ENCODE measurements around the gene SPATS1.
"Not testable (repeated sequence)": the region's sequence is repeated elsewhere in the genome, so short reads cannot be mapped to it uniquely, and the experiment has no call there.

SPATS1 gene

DNA sequence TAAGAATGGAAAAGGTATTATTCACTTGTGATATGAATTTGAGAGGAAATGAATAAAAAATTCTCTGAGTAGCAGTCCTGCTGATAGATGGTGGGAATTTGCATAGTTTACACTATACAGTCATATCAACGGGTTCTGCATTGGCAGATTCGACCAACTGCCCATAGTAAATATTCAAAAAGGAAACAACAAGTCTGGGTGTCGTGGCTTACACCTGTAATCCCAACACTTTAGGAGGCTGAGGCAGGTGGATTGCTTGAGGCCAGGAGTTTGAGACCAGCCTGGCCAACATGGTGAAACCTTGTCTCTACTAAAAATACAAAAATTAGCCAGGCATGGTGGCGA is 8.2 kb downstream of the SPATS1 start:
- H3K36me3 ChIP-seq (ENCODE audit: insufficient read depth, low read length); H3K4me3 ChIP-seq (ENCODE audit: low read length); H3K9ac ChIP-seq (ENCODE audit: low read depth, low read length); H3K9me3 ChIP-seq (replicated peaks; ENCODE audit: low read length); H3K4me1 ChIP-seq (ENCODE audit: control insufficient read depth, insufficient read depth, low read length); H3K4me2 ChIP-seq (ENCODE audit: low read length): not testable (repeated sequence)
- H3K27me3 ChIP-seq (ENCODE audit: control insufficient read depth, insufficient read depth, low read length): peaks cover 16% of the 10 kb centered on the region

DNA sequence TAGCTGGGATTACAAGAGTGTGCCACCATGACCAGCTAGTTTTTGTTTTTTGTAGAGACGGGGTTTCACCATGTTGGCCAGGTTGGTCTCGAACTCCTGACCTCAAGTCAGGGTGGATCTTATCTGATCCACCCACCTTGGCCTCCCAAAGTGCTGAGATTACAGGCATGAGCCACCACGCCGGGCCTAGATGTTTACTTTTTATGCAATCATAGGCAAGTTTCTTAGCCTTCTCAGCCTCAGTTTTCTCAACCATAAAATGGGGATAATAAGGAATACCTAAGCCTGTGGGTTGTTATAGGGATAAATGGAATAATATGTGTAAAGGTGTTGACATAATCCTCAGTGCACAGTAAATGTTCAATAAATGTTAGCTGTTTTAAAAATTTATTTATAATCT is 9.8 kb downstream of the SPATS1 start:
- no peaks in the 10 kb centered on the region for H3K4me1 ChIP-seq (ENCODE audit: control insufficient read depth, insufficient read depth, low read length)
- no peak overlapping the region for H3K4me2 ChIP-seq (ENCODE audit: low read length)
- H3K36me3 ChIP-seq (ENCODE audit: insufficient read depth, low read length): no peaks in the 10 kb centered on the region
- no peaks in the 10 kb centered on the region for H3K9me3 ChIP-seq (replicated peaks; ENCODE audit: low read length)
- peaks cover 28% of the 10 kb centered on the region for H3K27me3 ChIP-seq (ENCODE audit: control insufficient read depth, insufficient read depth, low read length)
- no peak overlapping the region for H3K4me3 ChIP-seq (ENCODE audit: low read length)
- H3K9ac ChIP-seq (ENCODE audit: low read depth, low read length): no peak overlapping the region

DNA sequence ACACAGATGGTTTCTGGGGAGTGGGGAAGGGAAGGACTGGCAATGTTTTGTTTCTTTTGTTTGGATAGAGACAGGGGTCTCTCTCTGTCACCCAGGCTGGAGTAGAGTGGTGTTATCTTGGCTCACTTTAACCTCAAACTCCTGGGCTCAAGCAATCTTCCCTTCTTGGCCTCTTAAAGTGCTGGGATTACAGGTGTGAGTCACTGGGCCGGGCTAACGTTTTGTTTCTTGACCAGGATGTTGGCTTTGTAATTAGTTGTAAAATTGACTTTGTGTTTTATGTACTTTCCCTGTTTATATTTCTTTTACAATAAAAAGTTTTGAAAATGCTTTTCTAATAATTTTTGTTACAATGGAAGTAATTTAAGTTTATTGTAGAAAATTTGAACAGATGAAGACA is 10.9 kb downstream of the SPATS1 start:
- Histone ChIP-seq H3K4me3 (ENCODE audit: low read length) (no peak overlapping the region), H3K9ac (ENCODE audit: low read depth, low read length) (no peak overlapping the region), H3K36me3 (ENCODE audit: insufficient read depth, low read length) (no peaks in the 10 kb centered on the region), H3K4me2 (ENCODE audit: low read length) (no peak overlapping the region), H3K9me3 (replicated peaks; ENCODE audit: low read length) (no peaks in the 10 kb centered on the region), H3K27me3 (ENCODE audit: control insufficient read depth, insufficient read depth, low read length) (peaks cover 38% of the 10 kb centered on the region), H3K4me1 (ENCODE audit: control insufficient read depth, insufficient read depth, low read length) (no peaks in the 10 kb centered on the region)

DNA sequence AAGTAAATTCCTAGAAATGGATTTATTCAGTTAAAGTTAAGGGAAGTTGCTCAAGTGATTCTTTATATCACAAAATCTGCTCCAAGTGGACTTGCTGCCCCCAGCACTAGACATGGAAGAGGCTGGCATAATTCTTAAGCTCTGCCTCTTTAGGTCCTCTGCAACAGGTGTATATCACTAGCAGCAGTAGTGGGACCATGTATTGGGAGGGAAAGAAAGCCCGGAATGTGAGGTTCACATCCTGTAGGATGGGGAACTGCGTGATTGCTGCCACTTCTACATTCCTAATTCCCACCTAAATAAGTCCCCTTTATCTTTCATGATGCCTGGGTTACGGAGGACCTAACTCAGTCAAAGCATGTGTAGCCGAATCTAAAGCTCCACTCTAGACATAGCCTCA is 13.2 kb downstream of the SPATS1 start:
- no peaks in the 10 kb centered on the region for H3K36me3 ChIP-seq (ENCODE audit: insufficient read depth, low read length)
- no peaks in the 10 kb centered on the region for H3K4me1 ChIP-seq (ENCODE audit: control insufficient read depth, insufficient read depth, low read length)
- H3K27me3 ChIP-seq (ENCODE audit: control insufficient read depth, insufficient read depth, low read length): peaks cover 55% of the 10 kb centered on the region
- no peak overlapping the region for H3K4me3 ChIP-seq (ENCODE audit: low read length)
- no peak overlapping the region for H3K4me2 ChIP-seq (ENCODE audit: low read length)
- no peak overlapping the region for H3K9ac ChIP-seq (ENCODE audit: low read depth, low read length)
- no peaks in the 10 kb centered on the region for H3K9me3 ChIP-seq (replicated peaks; ENCODE audit: low read length)

- Histone ChIP-seq H3K27me3 (ENCODE audit: control insufficient read depth, insufficient read depth, low read length) (peaks cover 62% of the 10 kb centered on the region), H3K4me1 (ENCODE audit: control insufficient read depth, insufficient read depth, low read length) (no peaks in the 10 kb centered on the region), H3K4me3 (ENCODE audit: low read length) (no peak overlapping the region)
Observed at GRCh38 chr6:44356487-44356886, 14.0 kb downstream of the SPATS1 start.

GRCh38 chr6:44359973-44360372 is 17.5 kb downstream of the SPATS1 start:
- H3K9ac ChIP-seq (ENCODE audit: low read depth, low read length): no peak overlapping the region
- H3K4me3 ChIP-seq (ENCODE audit: low read length): no peak overlapping the region
- H3K9me3 ChIP-seq (replicated peaks; ENCODE audit: low read length): no peaks in the 10 kb centered on the region
- H3K27me3 ChIP-seq (ENCODE audit: control insufficient read depth, insufficient read depth, low read length): peaks cover 77% of the 10 kb centered on the region
- no peaks in the 10 kb centered on the region for H3K4me1 ChIP-seq (ENCODE audit: control insufficient read depth, insufficient read depth, low read length)
- H3K36me3 ChIP-seq (ENCODE audit: insufficient read depth, low read length): no peaks in the 10 kb centered on the region
- H3K4me2 ChIP-seq (ENCODE audit: low read length): no peak overlapping the region

More at GRCh38 chr6:44356487-44356886, 14.0 kb downstream of the SPATS1 start:
- H3K9me3 ChIP-seq (replicated peaks; ENCODE audit: low read length): no peaks in the 10 kb centered on the region
- no peak overlapping the region for H3K9ac ChIP-seq (ENCODE audit: low read depth, low read length)
- H3K36me3 ChIP-seq (ENCODE audit: insufficient read depth, low read length): no peaks in the 10 kb centered on the region
- H3K4me2 ChIP-seq (ENCODE audit: low read length): no peak overlapping the region

DNA sequence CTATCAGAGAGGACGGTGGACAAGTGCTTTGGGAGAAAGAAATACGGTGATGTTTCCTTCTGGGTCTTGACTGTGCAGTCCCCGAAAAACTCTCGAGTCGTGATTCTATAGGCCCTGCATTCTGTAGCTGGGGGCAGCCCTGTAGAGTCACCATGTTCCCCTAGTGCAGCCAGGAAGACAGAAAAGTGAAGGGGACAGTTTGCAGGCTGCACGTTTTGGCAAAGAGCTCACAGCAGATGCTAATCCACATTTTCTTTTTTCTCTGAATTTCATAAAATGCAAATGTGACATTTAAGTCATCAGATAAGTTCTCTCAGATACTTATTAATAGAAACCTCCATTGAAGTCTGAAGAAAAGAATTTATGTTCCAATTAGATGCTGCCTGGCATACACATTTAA is 19.5 kb downstream of the SPATS1 start:
- no peaks in the 10 kb centered on the region for H3K9me3 ChIP-seq (replicated peaks; ENCODE audit: low read length)
- H3K4me3 ChIP-seq (ENCODE audit: low read length): no peak overlapping the region

DNA sequence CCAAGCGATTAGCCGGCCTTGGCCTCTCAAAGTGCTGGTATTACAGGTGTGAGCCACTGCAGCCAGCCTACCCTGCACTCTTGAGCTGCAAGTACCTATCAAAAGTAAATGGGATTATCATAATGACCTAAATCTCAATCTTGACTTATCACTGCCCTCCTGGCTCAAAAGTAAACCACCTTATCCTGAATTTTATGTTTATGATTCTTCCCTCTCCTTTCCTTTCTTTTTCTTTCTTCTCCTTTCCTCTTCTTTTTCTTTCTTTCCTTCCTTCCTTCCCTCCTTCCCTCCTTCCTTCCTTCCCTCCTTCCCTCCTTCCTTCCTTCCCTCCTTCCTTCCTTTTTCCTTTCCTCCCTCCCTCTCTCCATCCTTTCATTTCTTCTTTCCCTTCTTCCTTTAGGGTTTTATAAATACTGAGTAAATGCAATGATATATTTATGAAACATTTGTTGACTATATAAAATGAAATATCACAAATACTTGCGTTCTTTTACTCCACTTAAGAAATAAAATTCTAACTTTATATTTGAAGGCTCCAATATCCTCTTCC is 21.0 kb downstream of the SPATS1 start:
- Histone ChIP-seq H3K4me2 (ENCODE audit: low read length) (no peak overlapping the region), H3K36me3 (ENCODE audit: insufficient read depth, low read length) (no peaks in the 10 kb centered on the region), H3K9ac (ENCODE audit: low read depth, low read length) (no peak overlapping the region), H3K9me3 (replicated peaks; ENCODE audit: low read length) (no peaks in the 10 kb centered on the region), H3K27me3 (ENCODE audit: control insufficient read depth, insufficient read depth, low read length) (peaks cover 70% of the 10 kb centered on the region), H3K4me3 (ENCODE audit: low read length) (no peak overlapping the region), H3K4me1 (ENCODE audit: control insufficient read depth, insufficient read depth, low read length) (no peaks in the 10 kb centered on the region)

More for the DNA sequence above, 19.5 kb downstream of the SPATS1 start:
- Histone ChIP-seq H3K36me3 (ENCODE audit: insufficient read depth, low read length) (no peaks in the 10 kb centered on the region), H3K4me1 (ENCODE audit: control insufficient read depth, insufficient read depth, low read length) (no peaks in the 10 kb centered on the region), H3K9ac (ENCODE audit: low read depth, low read length) (no peak overlapping the region), H3K27me3 (ENCODE audit: control insufficient read depth, insufficient read depth, low read length) (peaks cover 73% of the 10 kb centered on the region), H3K4me2 (ENCODE audit: low read length) (no peak overlapping the region)

DNA sequence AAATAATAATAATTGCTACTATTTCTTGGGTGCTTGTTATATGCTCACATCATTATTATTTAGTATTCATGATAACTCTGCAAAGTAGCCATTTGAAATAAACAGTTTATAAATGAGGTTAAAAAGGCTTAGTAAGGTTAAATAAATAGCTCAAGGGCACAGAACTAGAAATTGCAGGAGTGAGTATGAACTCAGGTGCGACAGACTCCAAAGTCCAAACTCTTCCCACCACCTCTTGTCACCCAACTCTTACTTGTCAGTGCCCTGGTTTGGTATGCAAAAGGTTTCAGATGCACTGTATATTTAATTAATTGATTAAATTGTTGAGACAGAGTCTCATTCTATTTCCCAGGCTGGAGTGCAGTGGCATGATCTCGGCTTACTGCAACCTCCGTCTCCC is 24.3 kb downstream of the SPATS1 start:
- Histone ChIP-seq H3K9ac (ENCODE audit: low read depth, low read length) (no peak overlapping the region), H3K27me3 (ENCODE audit: control insufficient read depth, insufficient read depth, low read length) (peaks cover 47% of the 10 kb centered on the region), H3K9me3 (replicated peaks; ENCODE audit: low read length) (no peaks in the 10 kb centered on the region), H3K4me3 (ENCODE audit: low read length) (no peak overlapping the region), H3K36me3 (ENCODE audit: insufficient read depth, low read length) (no peaks in the 10 kb centered on the region), H3K4me1 (ENCODE audit: control insufficient read depth, insufficient read depth, low read length) (no peaks in the 10 kb centered on the region), H3K4me2 (ENCODE audit: low read length) (no peak overlapping the region)

DNA sequence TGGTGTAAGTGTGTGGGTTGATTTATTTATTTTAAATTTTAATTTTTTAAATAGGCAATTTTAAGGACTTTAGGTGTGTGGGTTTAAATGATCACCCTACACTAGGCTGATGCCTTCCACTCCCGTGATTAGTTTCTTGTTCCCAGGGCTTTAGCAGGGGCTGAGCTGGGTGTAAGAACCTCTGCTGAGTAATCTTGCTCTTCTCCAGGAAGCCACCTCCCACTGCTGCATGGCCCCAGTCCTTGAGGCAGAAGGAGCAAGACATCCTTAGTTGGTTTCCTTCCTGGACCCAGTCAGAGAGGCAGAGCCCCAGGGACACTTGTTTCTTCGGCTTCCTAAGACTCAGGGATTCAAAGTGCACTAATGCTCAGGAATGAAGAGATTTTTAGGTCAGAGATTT is 25.2 kb downstream of the SPATS1 start:
- no peak overlapping the region for H3K4me3 ChIP-seq (ENCODE audit: low read length)
- H3K4me1 ChIP-seq (ENCODE audit: control insufficient read depth, insufficient read depth, low read length): no peaks in the 10 kb centered on the region
- H3K36me3 ChIP-seq (ENCODE audit: insufficient read depth, low read length): no peaks in the 10 kb centered on the region
- no peak overlapping the region for H3K4me2 ChIP-seq (ENCODE audit: low read length)
- no peaks in the 10 kb centered on the region for H3K9me3 ChIP-seq (replicated peaks; ENCODE audit: low read length)
- H3K9ac ChIP-seq (ENCODE audit: low read depth, low read length): no peak overlapping the region
- H3K27me3 ChIP-seq (ENCODE audit: control insufficient read depth, insufficient read depth, low read length): peaks cover 39% of the 10 kb centered on the region

- Histone ChIP-seq H3K27me3 (ENCODE audit: control insufficient read depth, insufficient read depth, low read length) (peaks cover 16% of the 10 kb centered on the region), H3K4me1 (ENCODE audit: control insufficient read depth, insufficient read depth, low read length) (no peaks in the 10 kb centered on the region)
Observed at GRCh38 chr6:44373051-44373450, 30.6 kb downstream of the SPATS1 start.

GRCh38 chr6:44373787-44374186 is 31.3 kb downstream of the SPATS1 start:
- Histone ChIP-seq H3K4me3 (ENCODE audit: low read length) (no peak overlapping the region), H3K36me3 (ENCODE audit: insufficient read depth, low read length) (no peaks in the 10 kb centered on the region), H3K9ac (ENCODE audit: low read depth, low read length) (no peak overlapping the region), H3K4me2 (ENCODE audit: low read length) (no peak overlapping the region), H3K9me3 (replicated peaks; ENCODE audit: low read length) (no peaks in the 10 kb centered on the region), H3K27me3 (ENCODE audit: control insufficient read depth, insufficient read depth, low read length) (peaks cover 11% of the 10 kb centered on the region), H3K4me1 (ENCODE audit: control insufficient read depth, insufficient read depth, low read length) (no peaks in the 10 kb centered on the region)

More at GRCh38 chr6:44373051-44373450, 30.6 kb downstream of the SPATS1 start:
- Histone ChIP-seq H3K4me2 (ENCODE audit: low read length) (no peak overlapping the region), H3K36me3 (ENCODE audit: insufficient read depth, low read length) (no peaks in the 10 kb centered on the region), H3K9ac (ENCODE audit: low read depth, low read length) (no peak overlapping the region), H3K4me3 (ENCODE audit: low read length) (no peak overlapping the region), H3K9me3 (replicated peaks; ENCODE audit: low read length) (no peaks in the 10 kb centered on the region)
